Measurements from ENCODE around the gene MCFD2. TPM values are rescaled to one million over a fixed set of nuclear protein-coding genes. Genes with fewer than 3 reads are reported as not detected.

MCFD2 gene
- total RNA-seq, 5 donors from 2014 or later (not counting 1 experiment from before 2014, with no cell fraction given): 30.8 to 44.0 (median 35.2) TPM

GRCh38 chr2:46939626-46940359 lies 24.2 kb upstream of the MCFD2 start:
- ChIA-PET POLR2A (interaction anchor here in 1 of 2 donors (0.7 kb wide), 1 partner anchor 41 kb away, joined by 5 read pairs; no protein-coding TSS in a partner anchor), CTCF (interaction anchor here (0.6 to 1.3 kb wide), 3 partner anchors 9 to 21 kb away, joined by 3 to 6 read pairs (median 3); no protein-coding TSS in a partner anchor)
- Mint-ChIP-seq H3K4me1 (peaks cover 44 to 56% (median 53%) of the 10 kb centered on the region in 3 donors), H3K36me3 (peaks cover 4% of the 10 kb centered on the region), H3K4me3 (peak overlapping the region; percentile 80 to 89 (median 88)), H3K9me3 (no peaks in the 10 kb centered on the region), H3K27me3 (no peaks in the 10 kb centered on the region), H3K27ac (peak overlapping the region; percentile 88)
- DNase-seq (no peak), ATAC-seq (replicated peaks in 1 of 4) (no peak)
- Histone ChIP-seq H3K36me3 (ENCODE audit: control insufficient read depth in 2 of 2, extremely low read depth in 1 of 2, insufficient read depth in 1 of 2, low read length in 1 of 2) (no peaks in the 10 kb centered on the region), H3K9me3 (no peaks in the 10 kb centered on the region), H3K27me3 (replicated peaks in 1 of 2; ENCODE audit: control insufficient read depth in 2 of 2, extremely low read depth in 1 of 2, insufficient read depth in 2 of 2, low read length in 1 of 2) (no peaks in the 10 kb centered on the region), H3K27ac (ENCODE audit: low read length) (peak overlapping the region; percentile 37), H3K4me1 (ENCODE audit: control insufficient read depth in 1 of 2, extremely low read depth in 1 of 2, insufficient read depth in 2 of 2, low read length in 2 of 2) (peaks cover 20 to 42% of the 10 kb centered on the region in 2 experiments), H3K4me3 (ENCODE audit: control insufficient read depth in 1 of 2, extremely low read depth in 1 of 2, low read length in 1 of 2) (no peak overlapping the region)
- WGBS (ENCODE audit: insufficient coverage): 81% methylated on average over 12 of the region's 13 CpGs

- POLR2A ChIA-PET: interaction anchor here in 1 of 2 donors (0.6 kb wide), 1 partner anchor 28 kb away, joined by 3 read pairs; no protein-coding TSS in a partner anchor
- H3K4me1 Mint-ChIP-seq: peaks cover 30 to 46% (median 42%) of the 10 kb centered on the region in 3 donors
- H3K27ac ChIP-seq (ENCODE audit: low read length): no peak overlapping the region
- peaks cover 4% of the 10 kb centered on the region for H3K36me3 Mint-ChIP-seq
- H3K27me3 ChIP-seq (replicated peaks in 1 of 2; ENCODE audit: control insufficient read depth in 2 of 2, extremely low read depth in 1 of 2, insufficient read depth in 2 of 2, low read length in 1 of 2): no peaks in the 10 kb centered on the region
- H3K9me3 Mint-ChIP-seq: no peaks in the 10 kb centered on the region
- H3K27ac Mint-ChIP-seq: peak overlapping the region; percentile 61 to 68
- H3K4me3 Mint-ChIP-seq: no peak overlapping the region
- peaks cover 3 to 20% of the 10 kb centered on the region in 2 experiments for H3K4me1 ChIP-seq (ENCODE audit: control insufficient read depth in 1 of 2, extremely low read depth in 1 of 2, insufficient read depth in 2 of 2, low read length in 2 of 2)
- ATAC-seq (replicated peaks in 1 of 4): no peak
- no peaks in the 10 kb centered on the region for H3K9me3 ChIP-seq
- H3K27me3 Mint-ChIP-seq: no peaks in the 10 kb centered on the region
- CTCF ChIA-PET: interaction anchor here (0.7 to 0.9 kb wide), 5 partner anchors 10 to 1280 kb away, joined by 3 to 4 read pairs (median 3); no protein-coding TSS in a partner anchor
- 87% methylated on average over 3 of the region's 4 CpGs for WGBS (ENCODE audit: insufficient coverage)
- H3K4me3 ChIP-seq (ENCODE audit: control insufficient read depth in 1 of 2, extremely low read depth in 1 of 2, low read length in 1 of 2): no peak overlapping the region
- no peaks in the 10 kb centered on the region for H3K36me3 ChIP-seq (ENCODE audit: control insufficient read depth in 2 of 2, extremely low read depth in 1 of 2, insufficient read depth in 1 of 2, low read length in 1 of 2)
- peak in 1 of 35 experiments; percentile 44 for DNase-seq
These were observed 21.9 kb upstream of the MCFD2 start for GRCh38 chr2:46937471-46937901.

- POLR2A ChIA-PET: no interaction called here
- 100% methylated on average over 2 of the region's 5 CpGs for WGBS (ENCODE audit: insufficient coverage)
- H3K27me3 Mint-ChIP-seq: no peaks in the 10 kb centered on the region
These were observed 21.0 kb upstream of the MCFD2 start for GRCh38 chr2:46936566-46936965.

GRCh38 chr2:46935071-46935470 lies 19.5 kb upstream of the MCFD2 start:
- 93% methylated on average over 3 of the region's 5 CpGs for WGBS (ENCODE audit: insufficient coverage)
- H3K4me1 ChIP-seq (ENCODE audit: control insufficient read depth in 1 of 2, extremely low read depth in 1 of 2, insufficient read depth in 2 of 2, low read length in 2 of 2): peaks cover under 1 to 5% of the 10 kb centered on the region in 2 experiments
- POLR2A ChIA-PET: interaction anchor here in 1 of 2 donors (0.6 to 0.7 kb wide), 3 partner anchors 8 to 278 kb away, joined by 3 to 7 read pairs (median 7); no protein-coding TSS in a partner anchor
- no peak overlapping the region for H3K27ac ChIP-seq (ENCODE audit: low read length)
- CTCF ChIA-PET: interaction anchor here (1.0 to 1.4 kb wide), 4 partner anchors 10 to 17 kb away, joined by 3 to 6 read pairs (median 4); no protein-coding TSS in a partner anchor
- Mint-ChIP-seq H3K4me3 (no peak overlapping the region), H3K4me1 (peaks cover 23 to 38% (median 26%) of the 10 kb centered on the region in 3 donors), H3K27ac (no peak overlapping the region), H3K36me3 (peaks cover 4% of the 10 kb centered on the region), H3K27me3 (no peaks in the 10 kb centered on the region), H3K9me3 (no peaks in the 10 kb centered on the region)
- H3K36me3 ChIP-seq (ENCODE audit: control insufficient read depth in 2 of 2, extremely low read depth in 1 of 2, insufficient read depth in 1 of 2, low read length in 1 of 2): no peaks in the 10 kb centered on the region
- DNase-seq (no peak), ATAC-seq (replicated peaks in 1 of 4) (no peak)
- no peaks in the 10 kb centered on the region for H3K9me3 ChIP-seq
- H3K27me3 ChIP-seq (replicated peaks in 1 of 2; ENCODE audit: control insufficient read depth in 2 of 2, extremely low read depth in 1 of 2, insufficient read depth in 2 of 2, low read length in 1 of 2): no peaks in the 10 kb centered on the region
- no peak overlapping the region for H3K4me3 ChIP-seq (ENCODE audit: control insufficient read depth in 1 of 2, extremely low read depth in 1 of 2, low read length in 1 of 2)

More at GRCh38 chr2:46936566-46936965, 21.0 kb upstream of the MCFD2 start:
- Histone ChIP-seq H3K27ac (ENCODE audit: low read length) (no peak overlapping the region), H3K27me3 (replicated peaks in 1 of 2; ENCODE audit: control insufficient read depth in 2 of 2, extremely low read depth in 1 of 2, insufficient read depth in 2 of 2, low read length in 1 of 2) (no peaks in the 10 kb centered on the region), H3K9me3 (no peaks in the 10 kb centered on the region), H3K4me1 (ENCODE audit: control insufficient read depth in 1 of 2, extremely low read depth in 1 of 2, insufficient read depth in 2 of 2, low read length in 2 of 2) (peaks cover 2 to 13% of the 10 kb centered on the region in 2 experiments), H3K4me3 (ENCODE audit: control insufficient read depth in 1 of 2, extremely low read depth in 1 of 2, low read length in 1 of 2) (no peak overlapping the region), H3K36me3 (ENCODE audit: control insufficient read depth in 2 of 2, extremely low read depth in 1 of 2, insufficient read depth in 1 of 2, low read length in 1 of 2) (no peaks in the 10 kb centered on the region)
- H3K27ac Mint-ChIP-seq: peak overlapping the region in 1 of 2 donors; percentile 6
- H3K36me3 Mint-ChIP-seq: peaks cover 4% of the 10 kb centered on the region
- H3K4me1 Mint-ChIP-seq: peaks cover 27 to 42% (median 33%) of the 10 kb centered on the region in 3 donors
- H3K9me3 Mint-ChIP-seq: no peaks in the 10 kb centered on the region
- no peak for ATAC-seq (replicated peaks in 1 of 4)
- no peak for DNase-seq
- CTCF ChIA-PET: interaction anchor here (0.6 to 1.3 kb wide), 7 partner anchors 9 to 1328 kb away, joined by 3 to 5 read pairs (median 3); no protein-coding TSS in a partner anchor
- H3K4me3 Mint-ChIP-seq: no peak overlapping the region

GRCh38 chr2:46929612-46930011 lies 14.0 kb upstream of the MCFD2 start:
- ChIA-PET POLR2A (interaction anchor here in 1 of 2 donors (0.6 kb wide), 2 partner anchors 17 to 20 kb away, joined by 5 read pairs; no protein-coding TSS in a partner anchor), CTCF (interaction anchor here (0.6 to 1.5 kb wide), 5 partner anchors 9 to 242 kb away, joined by 3 to 10 read pairs (median 4); no protein-coding TSS in a partner anchor)
- no peak overlapping the region for H3K27ac ChIP-seq (ENCODE audit: low read length)
- no peaks in the 10 kb centered on the region for H3K4me1 ChIP-seq (ENCODE audit: control insufficient read depth in 1 of 2, extremely low read depth in 1 of 2, insufficient read depth in 2 of 2, low read length in 2 of 2)
- Mint-ChIP-seq H3K4me3 (no peak overlapping the region), H3K9me3 (peaks cover 4 to 13% (median 6%) of the 10 kb centered on the region in 3 donors), H3K4me1 (peaks cover 8 to 16% (median 12%) of the 10 kb centered on the region in 3 donors), H3K27ac (no peak overlapping the region), H3K36me3 (peaks cover 14% of the 10 kb centered on the region), H3K27me3 (no peaks in the 10 kb centered on the region)
- no peaks in the 10 kb centered on the region for H3K36me3 ChIP-seq (ENCODE audit: control insufficient read depth in 2 of 2, extremely low read depth in 1 of 2, insufficient read depth in 1 of 2, low read length in 1 of 2)
- H3K9me3 ChIP-seq: peaks cover 3% of the 10 kb centered on the region
- ATAC-seq (replicated peaks in 1 of 4) (no peak), DNase-seq (no peak)
- no peaks in the 10 kb centered on the region for H3K27me3 ChIP-seq (replicated peaks in 1 of 2; ENCODE audit: control insufficient read depth in 2 of 2, extremely low read depth in 1 of 2, insufficient read depth in 2 of 2, low read length in 1 of 2)
- WGBS (ENCODE audit: insufficient coverage): no CpG with 5 or more reads among the region's 1 CpG
- H3K4me3 ChIP-seq (ENCODE audit: control insufficient read depth in 1 of 2, extremely low read depth in 1 of 2, low read length in 1 of 2): no peak overlapping the region

GRCh38 chr2:46926863-46927262 lies 11.3 kb upstream of the MCFD2 start:
- ATAC-seq (replicated peaks in 1 of 4): no peak
- H3K27me3 Mint-ChIP-seq: no peaks in the 10 kb centered on the region
- CTCF ChIA-PET: interaction anchor here in 1 of 2 donors (0.6 to 1.7 kb wide), 2 partner anchors 10 to 66 kb away, joined by 4 to 5 read pairs; no protein-coding TSS in a partner anchor
- H3K36me3 Mint-ChIP-seq: peaks cover 14% of the 10 kb centered on the region
- H3K9me3 ChIP-seq: peaks cover 3% of the 10 kb centered on the region
- peaks cover 11 to 12% of the 10 kb centered on the region in 2 experiments for H3K4me1 ChIP-seq (ENCODE audit: control insufficient read depth in 1 of 2, extremely low read depth in 1 of 2, insufficient read depth in 2 of 2, low read length in 2 of 2)
- POLR2A ChIA-PET: interaction anchor here in 1 of 2 donors (0.6 kb wide), 1 partner anchor 8 kb away, joined by 3 read pairs; no protein-coding TSS in a partner anchor
- peaks cover 4 to 13% (median 6%) of the 10 kb centered on the region in 3 donors for H3K9me3 Mint-ChIP-seq
- H3K4me3 ChIP-seq (ENCODE audit: control insufficient read depth in 1 of 2, extremely low read depth in 1 of 2, low read length in 1 of 2): no peak overlapping the region
- H3K36me3 ChIP-seq (ENCODE audit: control insufficient read depth in 2 of 2, extremely low read depth in 1 of 2, insufficient read depth in 1 of 2, low read length in 1 of 2): no peaks in the 10 kb centered on the region
- H3K27me3 ChIP-seq (replicated peaks in 1 of 2; ENCODE audit: control insufficient read depth in 2 of 2, extremely low read depth in 1 of 2, insufficient read depth in 2 of 2, low read length in 1 of 2): no peaks in the 10 kb centered on the region
- peaks cover 13 to 16% (median 14%) of the 10 kb centered on the region in 3 donors for H3K4me1 Mint-ChIP-seq
- H3K27ac ChIP-seq (ENCODE audit: low read length): no peak overlapping the region
- H3K4me3 Mint-ChIP-seq: no peak overlapping the region
- no peak overlapping the region for H3K27ac Mint-ChIP-seq
- no peak for DNase-seq
- WGBS (ENCODE audit: insufficient coverage): 100% methylated on average over 2 of the region's 2 CpGs

All from T-cell (primary cell).